AG09309 (cell line): Measurements from ENCODE around the gene PBOV1.

ENCODE experiments used
- DNase-seq: peaks from one replicate; pipeline ENCODE4 v3.0.0-alpha.2; 2010; ENCODE audit warnings: low read depth
- H3K4me3 ChIP-seq: 2 replicates; pipeline ENCODE4 v1.5.1; 2011; ENCODE audit warnings: mild to moderate bottlenecking, low read depth, low read length, moderate library complexity; ENCODE audit not compliant: control insufficient read depth
- CTCF ChIP-seq: IDR thresholded peaks from 2 replicates; pipeline ENCODE4 v1.5.1; 2011; ENCODE audit warnings: mild to moderate bottlenecking, low read depth, low read length, inconsistent platforms; ENCODE audit not compliant: insufficient read depth, control insufficient read depth; ENCODE audit errors: missing control alignments

The PBOV1 gene

GRCh38 chr6:138194287-138194686 is 24.0 kb downstream of the PBOV1 start:
- TF ChIP-seq CTCF: no peak
- no peak for DNase-seq
- H3K4me3 ChIP-seq: no peak overlapping the region

DNA sequence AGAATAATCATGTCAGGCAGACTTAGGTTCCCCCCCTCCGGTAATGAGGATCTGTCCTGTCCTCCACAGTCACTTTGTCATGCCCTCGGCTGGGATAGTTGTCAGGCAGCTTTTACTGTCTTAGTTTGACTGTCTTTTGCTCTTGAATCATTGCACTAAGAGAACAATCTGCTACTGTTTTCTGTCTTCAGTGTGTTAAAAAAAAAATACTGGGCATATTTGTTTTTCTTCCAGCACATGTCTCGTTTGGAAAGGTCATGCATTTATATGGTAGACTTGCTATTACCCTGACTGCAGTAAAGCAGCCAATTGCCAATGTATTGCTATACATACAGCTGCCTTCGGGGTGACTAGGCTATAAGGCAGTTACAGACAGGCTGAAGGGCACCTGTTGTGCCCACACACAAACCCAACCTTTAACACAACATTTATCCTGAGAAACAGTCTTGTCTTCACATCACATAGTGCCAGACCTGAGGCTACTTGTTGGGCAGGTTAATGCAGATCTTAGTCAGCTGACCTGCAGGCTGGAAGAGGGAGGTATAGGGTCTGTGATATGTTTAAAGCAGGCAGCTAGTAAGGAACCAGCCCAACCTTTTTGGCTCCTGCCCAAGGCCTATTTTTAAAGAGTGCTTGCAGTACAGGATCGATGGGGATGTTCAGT is 29.9 kb downstream of the PBOV1 start:
- TF ChIP-seq CTCF: no peak

DNA sequence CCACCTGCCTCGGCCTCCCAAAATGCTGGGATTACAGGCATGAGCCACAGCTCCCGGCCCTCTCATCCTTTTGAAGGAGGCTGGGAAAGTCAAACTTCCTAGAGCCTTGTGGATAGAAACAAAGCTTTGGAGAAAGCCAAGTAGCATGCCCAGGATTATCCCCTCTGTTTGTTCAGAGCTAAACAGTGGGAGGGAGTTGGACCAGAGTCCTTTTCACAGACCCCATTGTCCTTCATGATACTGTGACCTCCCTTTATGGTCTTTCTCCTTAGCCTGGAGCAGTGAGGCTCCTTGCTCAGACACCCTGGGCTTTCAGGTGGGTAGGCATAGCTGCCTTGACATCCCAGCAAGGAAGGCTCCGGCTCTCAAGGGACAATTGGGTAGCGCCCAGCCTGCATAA is 31.1 kb downstream of the PBOV1 start:
- no peak for DNase-seq
- H3K4me3 ChIP-seq: no peak overlapping the region
- TF ChIP-seq CTCF: no peak

More for the DNA sequence above, 29.9 kb downstream of the PBOV1 start:
- no peak for DNase-seq
- no peak overlapping the region for H3K4me3 ChIP-seq

- no peak overlapping the region for H3K4me3 ChIP-seq
- no peak for TF ChIP-seq CTCF
- DNase-seq: no peak
These were observed 34.1 kb downstream of the PBOV1 start for GRCh38 chr6:138184230-138184629.

DNA sequence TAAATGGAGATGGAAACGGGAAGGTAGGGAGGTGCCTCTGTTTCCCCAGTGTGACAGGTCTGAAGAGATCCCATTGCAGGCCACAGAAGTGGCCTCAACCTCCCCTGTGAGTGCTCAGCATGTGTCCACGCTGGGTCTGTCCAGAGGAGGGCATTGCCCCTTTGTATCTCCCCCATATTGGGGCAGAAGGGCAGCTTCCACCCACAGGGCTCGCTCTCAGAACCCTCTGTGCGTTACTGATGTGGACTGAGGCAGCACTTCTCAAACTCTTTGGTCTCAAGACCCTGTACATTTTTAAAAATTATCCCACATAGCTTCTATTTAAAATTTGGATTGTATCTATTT is 34.5 kb downstream of the PBOV1 start:
- no peak for TF ChIP-seq CTCF
- no peak for DNase-seq
- no peak overlapping the region for H3K4me3 ChIP-seq

- no peak for DNase-seq
- H3K4me3 ChIP-seq: no peak overlapping the region
- TF ChIP-seq CTCF: no peak
These were observed 35.1 kb downstream of the PBOV1 start for GRCh38 chr6:138182939-138183789.
